Hepatocyte (in vitro differentiated cells): Measurements from ENCODE around the gene PTPRS. TPM values are rescaled to one million over a fixed set of nuclear protein-coding genes. Genes with fewer than 3 reads are reported as not detected.

Source experiments
- DNase-seq: peaks from one replicate; pipeline ENCODE4 v3.0.0-alpha.2; 2016; ENCODE audit warnings: low spot score
- H2AFZ ChIP-seq: fragments of 200-600 bp; sonication (generic); 2 replicates; pipeline ENCODE4 v1.6.0; 2016; ENCODE audit warnings: antibody characterized with exemption, mild to moderate bottlenecking
- H3K27ac ChIP-seq: fragments of 200-600 bp; sonication (generic); 2 replicates; pipeline ENCODE4 v1.5.1; 2016; ENCODE audit warnings: mild to moderate bottlenecking
- H3K27me3 ChIP-seq: fragments of 200-600 bp; sonication (generic); 2 replicates; pipeline ENCODE4 v1.6.1; 2016
- H3K36me3 ChIP-seq: fragments of 200-600 bp; sonication (generic); replicated peaks from 2 replicates; pipeline ENCODE4 v1.5.1; 2016; ENCODE audit warnings: low read depth; ENCODE audit not compliant: insufficient read depth
- H3K4me1 ChIP-seq: fragments of 200-600 bp; sonication (generic); 2 replicates; pipeline ENCODE4 v1.5.1; 2016; ENCODE audit warnings: mild to moderate bottlenecking, moderate library complexity; ENCODE audit not compliant: insufficient read depth
- H3K4me2 ChIP-seq: fragments of 200-600 bp; sonication (generic); 2 replicates; pipeline ENCODE4 v1.6.0; 2016
- H3K4me3 ChIP-seq: fragments of 200-600 bp; sonication (generic); 2 replicates; pipeline ENCODE4 v1.5.1; 2016; ENCODE audit warnings: mild to moderate bottlenecking
- H3K79me2 ChIP-seq: fragments of 200-600 bp; sonication (generic); 2 replicates; pipeline ENCODE4 v1.6.0; 2017; ENCODE audit warnings: mild to moderate bottlenecking
- H3K9me2 ChIP-seq: fragments of 200-600 bp; sonication (generic); replicated peaks from 2 replicates; pipeline ENCODE4 v1.6.0; 2017; ENCODE audit warnings: mild to moderate bottlenecking; ENCODE audit not compliant: insufficient read depth
- H3K9me3 ChIP-seq: fragments of 200-600 bp; sonication (generic); 2 replicates; pipeline ENCODE4 v1.5.1; 2016; ENCODE audit warnings: low read depth, mild to moderate bottlenecking
- H4K20me1 ChIP-seq: fragments of 200-600 bp; sonication (generic); 2 replicates; pipeline ENCODE4 v1.6.0; 2016; ENCODE audit warnings: mild to moderate bottlenecking; ENCODE audit not compliant: insufficient read depth, poor library complexity, severe bottlenecking
- CTCF ChIP-seq: fragments of 200-600 bp; sonication (generic); IDR thresholded peaks from 2 replicates; pipeline ENCODE4 v1.5.1; 2016; ENCODE audit warnings: antibody characterized with exemption, mild to moderate bottlenecking; ENCODE audit not compliant: poor library complexity
- EZH2 ChIP-seq: fragments of 200-600 bp; sonication (generic); IDR thresholded peaks from 2 replicates; pipeline ENCODE4 v1.6.1; 2016; ENCODE audit warnings: antibody characterized with exemption, mild to moderate bottlenecking, borderline replicate concordance
- EZH2phosphoT487 ChIP-seq: fragments of 200-600 bp; sonication (generic); IDR thresholded peaks from one replicate; pipeline ENCODE4 v1.6.1; 2018; ENCODE audit warnings: antibody characterized with exemption, mild to moderate bottlenecking, low read depth, moderate library complexity; ENCODE audit not compliant: unreplicated experiment, severe bottlenecking
- WGBS: methylation state at CpG from one replicate; pipeline ENCODE4 v1.1.6; 2016; ENCODE audit warnings: low lambda C conversion rate; ENCODE audit errors: missing lambda C conversion rate; 5-methylcytosine and 5-hydroxymethylcytosine counted together
- polyA plus RNA-seq: library from polyadenylated mRNA; unstranded; fragments of >200 nt; fragmentation: Nextera tagmentation; extraction: Ambion mirVana; gene quantifications from 2 replicates; pipeline ENCODE4 v1.2.1, GENCODE V29; 2016
- total RNA-seq: library from RNA; depleted of rRNA; stranded (reverse); fragments of >200 nt; gene quantifications from 2 replicates; pipeline ENCODE4 v1.2.3, GENCODE V29; 2014

The PTPRS gene
- total and polyA plus RNA-seq, 2 experiments from 2014 or later = 21.9 to 65.5 TPM

- no peak overlapping the region for H3K4me2 ChIP-seq
These were observed 15.1 kb upstream of the PTPRS start for GRCh38 chr19:5355693-5356092.

GRCh38 chr19:5355076-5355475, 14.5 kb upstream of the PTPRS start:
- Histone ChIP-seq H3K36me3 (no peaks in the 10 kb centered on the region), H3K4me3 (no peak overlapping the region), H3K9me3 (no peaks in the 10 kb centered on the region), H3K27me3 (peaks cover 8% of the 10 kb centered on the region), H3K79me2 (no peaks in the 10 kb centered on the region), H2AFZ (no peak overlapping the region), H3K4me2 (no peak overlapping the region), H4K20me1 (no peaks in the 10 kb centered on the region), H3K9me2 (no peaks in the 10 kb centered on the region), H3K4me1 (no peaks in the 10 kb centered on the region), H3K27ac (no peak overlapping the region)
- TF ChIP-seq CTCF (no peak), EZH2phosphoT487 (no peak), EZH2 (no peak)
- WGBS = 66% methylated on average over 8 of the region's 9 CpGs
- no peak for DNase-seq

More at GRCh38 chr19:5355693-5356092, 15.1 kb upstream of the PTPRS start:
- WGBS = 83% methylated on average over 5 of the region's 5 CpGs
- no peaks in the 10 kb centered on the region for H3K4me1 ChIP-seq
- H3K36me3 ChIP-seq = no peaks in the 10 kb centered on the region
- TF ChIP-seq EZH2 (no peak), EZH2phosphoT487 (no peak), CTCF (no peak)
- DNase-seq = no peak
- no peaks in the 10 kb centered on the region for H4K20me1 ChIP-seq
- H2AFZ ChIP-seq = no peak overlapping the region
- no peaks in the 10 kb centered on the region for H3K9me2 ChIP-seq
- no peak overlapping the region for H3K4me3 ChIP-seq
- H3K27me3 ChIP-seq = peaks cover 8% of the 10 kb centered on the region
- no peaks in the 10 kb centered on the region for H3K79me2 ChIP-seq
- no peak overlapping the region for H3K27ac ChIP-seq
- H3K9me3 ChIP-seq = no peaks in the 10 kb centered on the region

- Histone ChIP-seq H3K36me3 (no peaks in the 10 kb centered on the region), H3K27ac (no peak overlapping the region), H2AFZ (no peak overlapping the region), H3K4me1 (no peaks in the 10 kb centered on the region), H3K79me2 (no peaks in the 10 kb centered on the region), H3K9me3 (no peaks in the 10 kb centered on the region), H3K9me2 (no peaks in the 10 kb centered on the region), H3K27me3 (peaks cover 8% of the 10 kb centered on the region), H3K4me3 (no peak overlapping the region), H3K4me2 (no peak overlapping the region), H4K20me1 (no peaks in the 10 kb centered on the region)
- 79% methylated on average over 4 of the region's 4 CpGs for WGBS
- TF ChIP-seq CTCF = peak; percentile 19
- no peak for TF ChIP-seq EZH2
- no peak for DNase-seq
These were observed 13.8 kb upstream of the PTPRS start for GRCh38 chr19:5354403-5354802.

GRCh38 chr19:5352229-5352763, 11.7 kb upstream of the PTPRS start:
- Histone ChIP-seq H3K27me3 (peaks cover 7% of the 10 kb centered on the region), H3K4me2 (no peak overlapping the region), H3K4me3 (no peak overlapping the region), H3K79me2 (no peaks in the 10 kb centered on the region), H2AFZ (no peak overlapping the region), H3K4me1 (no peaks in the 10 kb centered on the region), H4K20me1 (no peaks in the 10 kb centered on the region), H3K27ac (no peak overlapping the region), H3K9me2 (no peaks in the 10 kb centered on the region), H3K36me3 (no peaks in the 10 kb centered on the region), H3K9me3 (no peaks in the 10 kb centered on the region)
- WGBS = 44% methylated on average over 8 of the region's 8 CpGs
- DNase-seq = no peak
- TF ChIP-seq CTCF (no peak), EZH2 (no peak), EZH2phosphoT487 (no peak)
